ENCODE data around the gene ERMARD. TPM values are rescaled to one million over a fixed set of nuclear protein-coding genes. Genes with fewer than 3 reads are reported as not detected.

ERMARD gene
- total RNA-seq, 3 donors from 2014 or later, result 16.6 to 25.2 (median 23.1) TPM

DNA sequence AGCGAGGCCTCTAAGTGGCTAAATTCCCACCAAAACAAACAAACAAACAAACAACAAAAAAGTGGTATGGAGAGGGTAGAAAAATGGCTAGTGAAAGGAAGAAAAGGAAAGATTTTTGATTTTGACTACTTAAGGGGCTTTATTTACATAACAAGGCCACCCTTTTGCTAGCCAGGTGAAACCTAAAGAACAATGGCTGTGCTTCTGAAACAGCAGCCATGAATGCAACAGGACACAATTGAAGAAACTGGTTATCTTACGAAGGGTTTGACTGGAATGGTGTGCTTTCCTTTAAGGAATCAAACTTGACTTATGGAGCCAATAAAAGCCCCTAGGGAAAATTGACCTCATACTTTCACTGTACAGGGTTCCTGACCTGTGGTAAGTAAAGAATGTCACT lies 68.9 kb downstream of the ERMARD start:
- intact Hi-C loops (cut with DNase I, micrococcal nuclease), result no loop called here
- Histone ChIP-seq H3K9me3 (peaks cover 5% of the 10 kb centered on the region), H3K36me3 (ENCODE audit: low read depth) (no peaks in the 10 kb centered on the region), H3K4me3 (no peak overlapping the region), H3K4me1 (ENCODE audit: low read depth) (no peaks in the 10 kb centered on the region)
- TF ChIP-seq, protein P1, sequence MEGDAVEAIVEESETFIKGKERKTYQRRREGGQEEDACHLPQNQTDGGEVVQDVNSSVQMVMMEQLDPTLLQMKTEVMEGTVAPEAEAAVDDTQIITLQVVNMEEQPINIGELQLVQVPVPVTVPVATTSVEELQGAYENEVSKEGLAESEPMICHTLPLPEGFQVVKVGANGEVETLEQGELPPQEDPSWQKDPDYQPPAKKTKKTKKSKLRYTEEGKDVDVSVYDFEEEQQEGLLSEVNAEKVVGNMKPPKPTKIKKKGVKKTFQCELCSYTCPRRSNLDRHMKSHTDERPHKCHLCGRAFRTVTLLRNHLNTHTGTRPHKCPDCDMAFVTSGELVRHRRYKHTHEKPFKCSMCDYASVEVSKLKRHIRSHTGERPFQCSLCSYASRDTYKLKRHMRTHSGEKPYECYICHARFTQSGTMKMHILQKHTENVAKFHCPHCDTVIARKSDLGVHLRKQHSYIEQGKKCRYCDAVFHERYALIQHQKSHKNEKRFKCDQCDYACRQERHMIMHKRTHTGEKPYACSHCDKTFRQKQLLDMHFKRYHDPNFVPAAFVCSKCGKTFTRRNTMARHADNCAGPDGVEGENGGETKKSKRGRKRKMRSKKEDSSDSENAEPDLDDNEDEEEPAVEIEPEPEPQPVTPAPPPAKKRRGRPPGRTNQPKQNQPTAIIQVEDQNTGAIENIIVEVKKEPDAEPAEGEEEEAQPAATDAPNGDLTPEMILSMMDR (IDR thresholded peaks at IDR 0.05), result no peak
- ATAC-seq (no peak), DNase-seq (no peak)

- H3K36me3 ChIP-seq (ENCODE audit: low read depth), result no peaks in the 10 kb centered on the region
- no peaks in the 10 kb centered on the region for H3K4me1 ChIP-seq (ENCODE audit: low read depth)
- ATAC-seq (no peak), DNase-seq (no peak)
- no peak overlapping the region for H3K4me3 ChIP-seq
- no peaks in the 10 kb centered on the region for H3K9me3 ChIP-seq
- TF ChIP-seq, protein P1 (IDR thresholded peaks at IDR 0.05), result no peak
- intact Hi-C loops (cut with DNase I, micrococcal nuclease), result no loop called here
Observed at GRCh38 chr6:169824021-169824420, 72.6 kb downstream of the ERMARD start.

GRCh38 chr6:169824848-169825557 lies 73.6 kb downstream of the ERMARD start:
- intact Hi-C loops (cut with DNase I, micrococcal nuclease), result no loop called here
- ATAC-seq, result no peak

DNA sequence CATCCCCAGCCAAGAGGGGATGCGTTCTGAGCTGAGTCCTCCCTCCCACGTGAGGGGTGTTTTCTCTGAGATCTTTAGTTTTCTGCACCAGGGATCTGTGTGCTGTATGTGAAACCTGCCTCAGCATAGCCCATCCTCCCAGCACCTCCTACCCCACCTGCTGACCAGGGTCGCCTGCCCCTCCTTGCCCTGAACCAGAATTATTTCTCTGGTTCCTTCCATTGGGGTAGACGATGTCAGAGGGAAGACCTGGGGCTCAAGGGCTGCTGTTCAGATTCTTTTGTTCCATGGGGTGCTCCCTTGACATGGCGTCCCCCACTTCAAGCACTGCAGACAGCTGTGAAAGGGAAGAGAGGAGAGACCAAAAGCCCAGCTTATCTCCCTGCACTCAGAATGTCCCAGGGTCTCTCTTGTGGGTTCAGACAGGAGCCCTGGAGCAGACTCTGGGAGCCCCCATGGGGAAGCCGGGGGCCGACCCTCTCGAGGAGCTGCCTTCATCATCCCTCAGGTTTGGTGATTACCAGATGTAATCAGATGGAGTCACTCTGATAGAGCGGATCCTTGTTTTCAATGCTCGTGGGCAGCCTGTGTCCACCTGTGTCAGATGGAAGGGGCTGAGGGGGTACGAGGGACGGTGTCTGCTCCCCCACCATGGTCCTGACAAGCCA lies 74.3 kb downstream of the ERMARD start:
- intact Hi-C loops (cut with DNase I, micrococcal nuclease), result no loop called here
- TF ChIP-seq, protein P1 (IDR thresholded peaks at IDR 0.05), result no peak
- ATAC-seq (no peak), DNase-seq (no peak)
- H3K4me1 ChIP-seq (ENCODE audit: low read depth), result no peaks in the 10 kb centered on the region
- H3K36me3 ChIP-seq (ENCODE audit: low read depth), result no peaks in the 10 kb centered on the region
- H3K4me3 ChIP-seq, result no peak overlapping the region
- H3K9me3 ChIP-seq, result no peaks in the 10 kb centered on the region

More at GRCh38 chr6:169824848-169825557, 73.6 kb downstream of the ERMARD start:
- DNase-seq, result no peak
- TF ChIP-seq, protein P1 (IDR thresholded peaks at IDR 0.05), result no peak
- H3K4me1 ChIP-seq (ENCODE audit: low read depth), result no peaks in the 10 kb centered on the region
- no peak overlapping the region for H3K4me3 ChIP-seq
- no peaks in the 10 kb centered on the region for H3K36me3 ChIP-seq (ENCODE audit: low read depth)
- no peaks in the 10 kb centered on the region for H3K9me3 ChIP-seq

- DNase-seq (no peak), ATAC-seq (no peak)
- Histone ChIP-seq H3K4me1 (ENCODE audit: low read depth) (peaks cover 3% of the 10 kb centered on the region), H3K9me3 (no peaks in the 10 kb centered on the region), H3K36me3 (ENCODE audit: low read depth) (no peaks in the 10 kb centered on the region), H3K4me3 (no peak overlapping the region)
- intact Hi-C loops (cut with DNase I, micrococcal nuclease), result no loop called here
- TF ChIP-seq, protein P1 (IDR thresholded peaks at IDR 0.05), result no peak
Observed at GRCh38 chr6:169826697-169827096, 75.3 kb downstream of the ERMARD start.
